Mesenchymal stem cell (in vitro differentiated cells and primary cell): ENCODE measurements around the gene LRRC7.

Experiments
- DNase-seq: peaks from one replicate; pipeline ENCODE4 v3.0.0-alpha.2; 2013
- H2AFZ ChIP-seq: one replicate; pipeline ENCODE4 v1.6.1; 2013; ENCODE audit warnings: low read depth, mild to moderate bottlenecking, control low read depth, inconsistent platforms, low read length, moderate library complexity
- H2AK5ac ChIP-seq: 2 replicates; pipeline ENCODE4 v1.6.1; 2013; ENCODE audit warnings: low read length, moderate library complexity, mild to moderate bottlenecking, inconsistent platforms; ENCODE audit not compliant: severe bottlenecking
- H2BK120ac ChIP-seq: one replicate; pipeline ENCODE4 v1.6.1; 2013; ENCODE audit warnings: low read depth, mild to moderate bottlenecking, inconsistent platforms, low read length, moderate library complexity
- H2BK12ac ChIP-seq, 2 experiments: one replicate each; pipeline ENCODE4 v1.6.1; 2013; ENCODE audit warnings: inconsistent platforms in 2 of 2, low read length in 2 of 2, mild to moderate bottlenecking in 2 of 2, moderate library complexity in 2 of 2, control low read depth in 1 of 2
- H2BK15ac ChIP-seq: one replicate; pipeline ENCODE4 v1.6.1; 2013; ENCODE audit warnings: mild to moderate bottlenecking, low read depth, inconsistent platforms; ENCODE audit not compliant: poor library complexity, severe bottlenecking
- H2BK5ac ChIP-seq: 2 replicates; pipeline ENCODE4 v1.6.1; 2013; ENCODE audit warnings: low read depth, mild to moderate bottlenecking, low read length, control low read depth, inconsistent platforms; ENCODE audit not compliant: poor library complexity, severe bottlenecking
- H3K14ac ChIP-seq, 2 experiments: one replicate each; pipeline ENCODE4 v1.6.1; 2013; ENCODE audit warnings: inconsistent platforms in 2 of 2, low read length in 2 of 2, control low read depth in 1 of 2, mild to moderate bottlenecking in 1 of 2, moderate library complexity in 1 of 2
- H3K18ac ChIP-seq, 2 experiments: one replicate each; pipeline ENCODE4 v1.6.1; 2013; ENCODE audit warnings: inconsistent platforms in 2 of 2, low read length in 2 of 2, control low read depth in 1 of 2, low read depth in 1 of 2, mild to moderate bottlenecking in 1 of 2
- H3K23ac ChIP-seq, 2 experiments: one replicate each; pipeline ENCODE4 v1.6.1; 2013; ENCODE audit warnings: inconsistent platforms in 2 of 2, low read length in 2 of 2, mild to moderate bottlenecking in 2 of 2, moderate library complexity in 2 of 2, control low read depth in 1 of 2
- H3K27ac ChIP-seq: 2 replicates; pipeline ENCODE4 v1.5.1; 2013; ENCODE audit warnings: mild to moderate bottlenecking, moderate library complexity, low read length, control low read depth, inconsistent platforms; ENCODE audit not compliant: poor library complexity, severe bottlenecking
- H3K27me3 ChIP-seq, 2 experiments: 2 replicates each; pipeline versions ENCODE4 v1.6.1 to v1.7.0; 2013; ENCODE audit warnings: low read length in 2 of 2, mild to moderate bottlenecking in 2 of 2, moderate library complexity in 2 of 2, control low read depth in 1 of 2, inconsistent platforms in 1 of 2; ENCODE audit not compliant: control insufficient read depth in 1 of 2, insufficient read depth in 1 of 2
- H3K36me3 ChIP-seq, 2 experiments: 2 replicates each; pipeline versions ENCODE4 v1.6.1 to v1.7.0; 2013; ENCODE audit warnings: low read length in 2 of 2, control low read depth in 1 of 2, inconsistent platforms in 1 of 2, low read depth in 1 of 2, mild to moderate bottlenecking in 1 of 2; ENCODE audit not compliant: insufficient read depth in 2 of 2, control insufficient read depth in 1 of 2
- H3K4ac ChIP-seq, 2 experiments: one replicate each; pipeline ENCODE4 v1.6.1; 2013; ENCODE audit warnings: inconsistent platforms in 2 of 2, low read length in 2 of 2, mild to moderate bottlenecking in 2 of 2, moderate library complexity in 2 of 2, control low read depth in 1 of 2, low read depth in 1 of 2
- H3K4me1 ChIP-seq: 2 replicates; pipeline ENCODE4 v1.6.1; 2013; ENCODE audit warnings: low read depth, low read length, control low read depth; ENCODE audit not compliant: control insufficient read depth, insufficient read depth
- H3K4me2 ChIP-seq: 2 replicates; pipeline ENCODE4 v1.6.1; 2013; ENCODE audit warnings: low read length, mild to moderate bottlenecking, inconsistent platforms; ENCODE audit not compliant: poor library complexity, severe bottlenecking
- H3K4me3 ChIP-seq, 2 experiments: 2 replicates each; pipeline versions ENCODE4 v1.5.1 to v1.7.0; 2013; ENCODE audit warnings: low read length in 2 of 2, mild to moderate bottlenecking in 2 of 2, control low read depth in 1 of 2, low read depth in 1 of 2; ENCODE audit not compliant: insufficient read depth in 1 of 2
- H3K79me1 ChIP-seq: replicated peaks from 2 replicates; pipeline ENCODE4 v1.6.1; 2013; ENCODE audit warnings: mild to moderate bottlenecking, control low read depth, low read length, inconsistent platforms; ENCODE audit not compliant: poor library complexity, severe bottlenecking
- H3K9ac ChIP-seq: 2 replicates; pipeline ENCODE4 v1.7.0; 2013; ENCODE audit warnings: mild to moderate bottlenecking, low read length, moderate library complexity
- H3K9me3 ChIP-seq: 2 replicates; pipeline ENCODE4 v1.7.0; 2013; ENCODE audit warnings: mild to moderate bottlenecking, low read length; ENCODE audit not compliant: control insufficient read depth
- H4K8ac ChIP-seq: one replicate; pipeline ENCODE4 v1.6.1; 2013; ENCODE audit warnings: inconsistent platforms, mild to moderate bottlenecking, low read length, moderate library complexity
- H4K91ac ChIP-seq: one replicate; pipeline ENCODE4 v1.6.1; 2013; ENCODE audit warnings: mild to moderate bottlenecking, low read length, inconsistent platforms
- WGBS: methylation state at CpG from one replicate; pipeline ENCODE4 v1.1.7; 2013; ENCODE audit warnings: mixed read lengths; 5-methylcytosine and 5-hydroxymethylcytosine counted together

Gene LRRC7

DNA sequence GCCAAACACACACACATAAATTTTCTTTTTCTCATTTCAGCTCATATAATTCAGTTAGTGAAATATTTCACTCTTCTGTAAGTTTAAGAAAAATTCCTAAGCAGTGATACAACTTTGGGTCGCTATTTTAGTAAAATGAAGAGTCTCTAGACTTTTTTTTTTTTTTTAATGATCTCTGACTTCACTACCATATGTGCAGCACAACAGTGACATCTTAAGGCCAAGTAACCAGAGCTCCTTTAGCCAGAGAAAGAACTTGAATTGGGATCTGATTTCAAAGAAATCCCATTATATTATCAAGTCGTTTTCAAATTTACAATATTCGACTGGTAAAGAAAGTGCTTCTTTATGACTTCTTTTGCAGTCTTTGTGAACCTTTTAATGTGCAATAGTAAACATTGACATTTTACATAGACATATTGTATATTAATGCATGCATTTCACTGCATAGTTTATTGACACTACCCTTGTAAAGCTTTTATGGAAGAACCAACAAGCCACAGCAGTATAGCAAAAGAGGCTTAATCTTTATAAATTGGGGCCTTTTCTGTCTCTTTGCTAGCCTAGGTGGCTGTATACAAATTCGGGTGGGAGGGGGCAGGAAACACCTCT lies 575.4 kb downstream of the LRRC7 start:
- no peak overlapping the region for H3K18ac ChIP-seq
- H3K9ac ChIP-seq: peak overlapping the region; percentile 70
- H3K4ac ChIP-seq: no peak overlapping the region
- no peak overlapping the region for H3K4me3 ChIP-seq
- H3K79me1 ChIP-seq: no peaks in the 10 kb centered on the region
- no peak overlapping the region for H2AFZ ChIP-seq
- H3K27me3 ChIP-seq: no peaks in the 10 kb centered on the region
- peaks cover 0 to 6% of the 10 kb centered on the region in 2 experiments for H3K36me3 ChIP-seq
- H2BK5ac ChIP-seq: no peak overlapping the region
- H2AK5ac ChIP-seq: no peak overlapping the region
- H3K4me1 ChIP-seq: no peaks in the 10 kb centered on the region
- no peak overlapping the region for H3K23ac ChIP-seq
- no peak overlapping the region for H2BK120ac ChIP-seq
- no peak overlapping the region for H3K27ac ChIP-seq
- H3K9me3 ChIP-seq: no peaks in the 10 kb centered on the region
- no peak overlapping the region for H4K91ac ChIP-seq
- H2BK15ac ChIP-seq: no peak overlapping the region
- H2BK12ac ChIP-seq: no peak overlapping the region
- H3K14ac ChIP-seq: no peak overlapping the region
- no peak overlapping the region for H4K8ac ChIP-seq
- H3K4me2 ChIP-seq: no peak overlapping the region
- DNase-seq: peak; percentile 54
- WGBS: 67% methylated on average over 1 of the region's 4 CpGs

DNA sequence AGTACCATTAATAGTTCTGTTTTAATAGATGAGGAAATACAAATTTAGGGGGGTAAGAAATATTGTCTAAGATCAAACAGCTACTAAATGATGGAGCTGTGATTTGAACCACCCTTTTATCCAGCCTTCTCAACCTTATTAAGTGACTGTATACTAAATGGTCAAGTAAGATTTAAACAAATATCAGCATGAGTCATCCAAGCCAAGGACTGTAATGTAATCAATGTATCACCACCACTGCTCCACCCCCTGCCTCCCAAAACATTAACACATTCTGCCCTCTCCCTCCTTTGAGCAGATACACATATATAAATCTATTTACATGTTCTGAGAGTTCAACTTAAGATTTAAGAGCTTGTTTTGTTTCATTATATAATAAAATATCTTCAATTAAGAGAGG lies 578.8 kb downstream of the LRRC7 start:
- H3K27ac ChIP-seq: no peak overlapping the region
- H3K4ac ChIP-seq: no peak overlapping the region
- no peak overlapping the region for H3K14ac ChIP-seq
- H4K91ac ChIP-seq: no peak overlapping the region
- no peak overlapping the region for H2BK5ac ChIP-seq
- peak; percentile 74 for DNase-seq
- no peak overlapping the region for H3K4me2 ChIP-seq
- no peak overlapping the region for H2AK5ac ChIP-seq
- no peaks in the 10 kb centered on the region for H3K27me3 ChIP-seq
- H3K4me3 ChIP-seq: no peak overlapping the region
- no peak overlapping the region for H3K18ac ChIP-seq
- no peak overlapping the region for H2BK120ac ChIP-seq
- no peak overlapping the region for H4K8ac ChIP-seq
- H3K4me1 ChIP-seq: no peaks in the 10 kb centered on the region
- H2AFZ ChIP-seq: no peak overlapping the region
- no peaks in the 10 kb centered on the region for H3K9me3 ChIP-seq
- no peaks in the 10 kb centered on the region for H3K79me1 ChIP-seq
- H3K36me3 ChIP-seq: peaks cover 0 to 8% of the 10 kb centered on the region in 2 experiments
- H3K23ac ChIP-seq: no peak overlapping the region
- no peak overlapping the region for H2BK12ac ChIP-seq
- peak overlapping the region; percentile 16 for H3K9ac ChIP-seq
- H2BK15ac ChIP-seq: no peak overlapping the region

GRCh38 chr1:70150444-70150843 lies 582.7 kb downstream of the LRRC7 start:
- no peak overlapping the region for H3K18ac ChIP-seq
- no peak overlapping the region for H4K91ac ChIP-seq
- no peak overlapping the region for H3K23ac ChIP-seq
- no peak overlapping the region for H2BK120ac ChIP-seq
- no peaks in the 10 kb centered on the region for H3K9me3 ChIP-seq
- H3K9ac ChIP-seq: no peak overlapping the region
- H2AFZ ChIP-seq: no peak overlapping the region
- no peaks in the 10 kb centered on the region for H3K27me3 ChIP-seq
- no peak overlapping the region for H4K8ac ChIP-seq
- H3K36me3 ChIP-seq: peaks cover 0 to 5% of the 10 kb centered on the region in 2 experiments
- H2BK15ac ChIP-seq: no peak overlapping the region
- 100% methylated on average over 1 of the region's 1 CpG for WGBS
- H3K4ac ChIP-seq: no peak overlapping the region
- H3K4me2 ChIP-seq: no peak overlapping the region
- H2BK5ac ChIP-seq: no peak overlapping the region
- H2AK5ac ChIP-seq: no peak overlapping the region
- no peak overlapping the region for H2BK12ac ChIP-seq
- H3K79me1 ChIP-seq: no peaks in the 10 kb centered on the region
- no peak overlapping the region for H3K14ac ChIP-seq
- DNase-seq: no peak
- H3K27ac ChIP-seq: no peak overlapping the region
- H3K4me3 ChIP-seq: no peak overlapping the region
- no peaks in the 10 kb centered on the region for H3K4me1 ChIP-seq

- Histone ChIP-seq H3K23ac (no peak overlapping the region), H4K91ac (no peak overlapping the region), H2AK5ac (no peak overlapping the region), H3K4me1 (no peaks in the 10 kb centered on the region), H3K79me1 (no peaks in the 10 kb centered on the region), H3K4ac (no peak overlapping the region), H3K36me3 (peaks cover 0 to 2% of the 10 kb centered on the region in 2 experiments), H3K9me3 (no peaks in the 10 kb centered on the region), H2BK15ac (no peak overlapping the region), H2BK12ac (no peak overlapping the region), H2BK120ac (no peak overlapping the region), H2AFZ (no peak overlapping the region), H3K27ac (no peak overlapping the region), H4K8ac (no peak overlapping the region), H3K27me3 (no peaks in the 10 kb centered on the region), H3K4me3 (no peak overlapping the region), H3K4me2 (no peak overlapping the region), H3K9ac (no peak overlapping the region), H3K14ac (no peak overlapping the region), H2BK5ac (no peak overlapping the region), H3K18ac (no peak overlapping the region)
- no CpG with 5 or more reads among the region's 3 CpGs for WGBS
- DNase-seq: no peak
Measured at GRCh38 chr1:70153739-70154138, 586.0 kb downstream of the LRRC7 start.
